Astrocyte (in vitro differentiated cells and primary cell): Measurements from ENCODE around the gene MMRN2. TPM values are rescaled to one million over a fixed set of nuclear protein-coding genes. Genes with fewer than 3 reads are reported as not detected.

Experiments
- DNase-seq: peaks from one replicate; pipeline ENCODE4 v3.0.0-alpha.2; 2010; ENCODE audit warnings: low read depth
- FAIRE-seq: peaks from 2 replicates; lab custom pipeline; 2011; peaks lifted over from hg19 to GRCh38; lab: Jason Lieb, UNC
- H2AFZ ChIP-seq: 2 replicates; pipeline ENCODE4 v1.6.0; 2012; ENCODE audit warnings: low read depth, low read length, inconsistent platforms
- H3K27ac ChIP-seq: 2 replicates; pipeline ENCODE4 v1.5.1; 2011; ENCODE audit warnings: low read depth, low read length, inconsistent platforms
- H3K27me3 ChIP-seq: 2 replicates; pipeline ENCODE4 v1.6.0; 2011; ENCODE audit warnings: low read length, inconsistent platforms; ENCODE audit not compliant: insufficient read depth
- H3K36me3 ChIP-seq: 2 replicates; pipeline ENCODE4 v1.5.1; 2011; ENCODE audit warnings: low read length, inconsistent platforms; ENCODE audit not compliant: insufficient read depth
- H3K4me1 ChIP-seq: 2 replicates; pipeline ENCODE4 v1.5.1; 2011; ENCODE audit warnings: low read length, inconsistent platforms; ENCODE audit not compliant: insufficient read depth
- H3K4me2 ChIP-seq: 2 replicates; pipeline ENCODE4 v1.6.0; 2012; ENCODE audit warnings: low read length, inconsistent platforms
- H3K4me3 ChIP-seq: 2 replicates; pipeline ENCODE4 v1.5.1; 2011; ENCODE audit warnings: low read depth, mild to moderate bottlenecking, low read length, inconsistent platforms; ENCODE audit not compliant: insufficient read depth
- H3K79me2 ChIP-seq: 2 replicates; pipeline ENCODE4 v1.6.0; 2012; ENCODE audit warnings: mild to moderate bottlenecking, low read length, inconsistent platforms; ENCODE audit not compliant: insufficient read depth
- H3K9ac ChIP-seq: 2 replicates; pipeline ENCODE4 v1.6.0; 2012; ENCODE audit warnings: mild to moderate bottlenecking, low read length, inconsistent platforms
- H3K9me3 ChIP-seq: 2 replicates; pipeline ENCODE4 v1.5.1; 2012; ENCODE audit warnings: low read depth, mild to moderate bottlenecking, low read length, inconsistent platforms; ENCODE audit not compliant: insufficient read depth
- H4K20me1 ChIP-seq: 2 replicates; pipeline ENCODE4 v1.6.0; 2012; ENCODE audit warnings: low read length, inconsistent platforms; ENCODE audit not compliant: insufficient read depth
- H3K27ac Mint-ChIP-seq: one replicate; pipeline ENCODE4 v1.8.0; 2021; ENCODE audit warnings: mild to moderate bottlenecking, mixed read lengths; ENCODE audit not compliant: unreplicated experiment
- H3K27me3 Mint-ChIP-seq: one replicate; pipeline ENCODE4 v1.8.0; 2021; ENCODE audit warnings: low read depth, mixed read lengths; ENCODE audit not compliant: unreplicated experiment
- H3K36me3 Mint-ChIP-seq: one replicate; pipeline ENCODE4 v1.8.0; 2021; ENCODE audit warnings: low read depth, mixed read lengths; ENCODE audit not compliant: unreplicated experiment
- H3K4me1 Mint-ChIP-seq: one replicate; pipeline ENCODE4 v1.8.0; 2021; ENCODE audit warnings: low read depth, mixed read lengths; ENCODE audit not compliant: unreplicated experiment
- H3K4me3 Mint-ChIP-seq: one replicate; pipeline ENCODE4 v1.8.0; 2021; ENCODE audit warnings: mild to moderate bottlenecking, moderate library complexity, mixed read lengths; ENCODE audit not compliant: unreplicated experiment
- H3K9me3 Mint-ChIP-seq: one replicate; pipeline ENCODE4 v1.8.0; 2021; ENCODE audit warnings: mild to moderate bottlenecking, mixed read lengths; ENCODE audit not compliant: unreplicated experiment
- CTCF ChIP-seq: IDR thresholded peaks from 2 replicates; pipeline ENCODE4 v1.5.1; 2011; ENCODE audit warnings: low read depth, mild to moderate bottlenecking, inconsistent platforms, low read length, moderate library complexity; ENCODE audit not compliant: insufficient read depth
- EZH2 ChIP-seq: IDR thresholded peaks from 2 replicates; pipeline ENCODE4 v1.6.1; 2012; ENCODE audit warnings: mild to moderate bottlenecking, low read length, inconsistent platforms; ENCODE audit not compliant: insufficient read depth
- total RNA-seq: library from RNA; stranded (reverse); gene quantifications from 2 replicates; pipeline ENCODE4 v1.2.1, GENCODE V29; 2021

MMRN2 gene
- total RNA-seq, 1 donor from 2014 or later: 0.27 TPM

GRCh38 chr10:86956195-86956847 is 1.1 kb downstream of the MMRN2 start:
- no peak overlapping the region for H3K4me3 Mint-ChIP-seq
- H3K4me1 ChIP-seq: peaks cover 20% of the 10 kb centered on the region
- H3K27ac Mint-ChIP-seq: no peak overlapping the region
- no peak for DNase-seq
- peaks cover 12% of the 10 kb centered on the region for H3K9me3 Mint-ChIP-seq
- H3K9ac ChIP-seq: no peak overlapping the region
- no peak overlapping the region for H3K27ac ChIP-seq
- H3K79me2 ChIP-seq: no peaks in the 10 kb centered on the region
- no peak overlapping the region for H3K4me3 ChIP-seq
- FAIRE-seq: no peak
- H3K4me1 Mint-ChIP-seq: peaks cover 11% of the 10 kb centered on the region
- no peak overlapping the region for H3K4me2 ChIP-seq
- no peaks in the 10 kb centered on the region for H3K27me3 ChIP-seq
- H3K9me3 ChIP-seq: peaks cover 2% of the 10 kb centered on the region
- no peaks in the 10 kb centered on the region for H3K36me3 ChIP-seq
- H2AFZ ChIP-seq: no peak overlapping the region
- H3K27me3 Mint-ChIP-seq: no peaks in the 10 kb centered on the region
- no peaks in the 10 kb centered on the region for H4K20me1 ChIP-seq
- peaks cover 3% of the 10 kb centered on the region for H3K36me3 Mint-ChIP-seq
- TF ChIP-seq EZH2 (no peak), CTCF (no peak)

GRCh38 chr10:86955501-86956194 is 1.8 kb downstream of the MMRN2 start:
- Histone ChIP-seq H3K4me3 (no peak overlapping the region), H4K20me1 (no peaks in the 10 kb centered on the region), H3K9ac (no peak overlapping the region), H3K4me1 (peaks cover 20% of the 10 kb centered on the region), H2AFZ (no peak overlapping the region), H3K9me3 (peaks cover 2% of the 10 kb centered on the region), H3K79me2 (no peaks in the 10 kb centered on the region), H3K27me3 (no peaks in the 10 kb centered on the region), H3K36me3 (no peaks in the 10 kb centered on the region), H3K27ac (no peak overlapping the region), H3K4me2 (no peak overlapping the region)
- H3K4me3 Mint-ChIP-seq: no peak overlapping the region
- no peak for TF ChIP-seq EZH2
- TF ChIP-seq CTCF: no peak
- peaks cover 12% of the 10 kb centered on the region for H3K9me3 Mint-ChIP-seq
- H3K27me3 Mint-ChIP-seq: no peaks in the 10 kb centered on the region
- H3K27ac Mint-ChIP-seq: no peak overlapping the region
- no peak for FAIRE-seq
- H3K4me1 Mint-ChIP-seq: peaks cover 11% of the 10 kb centered on the region
- H3K36me3 Mint-ChIP-seq: peaks cover 3% of the 10 kb centered on the region
- DNase-seq: no peak
